NB4 (cell line): Measurements from ENCODE around the gene ATRX.
A peak's percentile ranks its signal among the peaks of the same experiment; 100 is the strongest.

Source experiments
- POLR2A ChIP-seq: IDR thresholded peaks from 2 replicates; pipeline ENCODE4 v1.6.1; 2011; ENCODE audit warnings: mild to moderate bottlenecking; ENCODE audit not compliant: insufficient read length; ENCODE audit errors: extremely low read depth
- TF ChIP-seq, protein P1 (sequence below): IDR thresholded peaks from one replicate; pipeline ENCODE4 v1.5.1; 2012; ENCODE audit warnings: low read depth, low read length
- TF ChIP-seq, protein P2 (sequence below): IDR thresholded peaks from 2 replicates; pipeline ENCODE4 v1.6.1; 2011; ENCODE audit warnings: low read depth, low read length

DNA sequence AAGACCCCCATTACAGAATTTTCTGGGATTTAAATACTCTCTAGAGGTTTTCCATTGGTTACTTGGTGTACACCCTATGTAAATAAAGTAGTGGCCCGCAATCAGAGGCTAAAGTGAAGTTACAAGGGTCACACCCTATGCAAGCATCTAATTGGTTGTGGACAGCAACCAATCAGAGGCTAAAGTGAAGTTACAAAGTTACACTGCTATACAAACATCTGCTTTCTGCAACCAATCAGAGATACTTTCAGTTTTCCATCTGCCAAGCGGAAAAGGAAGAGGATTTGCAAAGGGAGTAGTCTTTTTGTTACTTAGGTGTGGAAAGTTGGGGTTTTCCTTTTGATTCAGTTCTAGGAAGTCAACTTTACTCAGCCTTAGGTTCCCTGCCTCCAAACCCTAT is 2.0 kb upstream of the ATRX start:
- peak; percentile 14 for TF ChIP-seq POLR2A
- TF ChIP-seq, protein P1, sequence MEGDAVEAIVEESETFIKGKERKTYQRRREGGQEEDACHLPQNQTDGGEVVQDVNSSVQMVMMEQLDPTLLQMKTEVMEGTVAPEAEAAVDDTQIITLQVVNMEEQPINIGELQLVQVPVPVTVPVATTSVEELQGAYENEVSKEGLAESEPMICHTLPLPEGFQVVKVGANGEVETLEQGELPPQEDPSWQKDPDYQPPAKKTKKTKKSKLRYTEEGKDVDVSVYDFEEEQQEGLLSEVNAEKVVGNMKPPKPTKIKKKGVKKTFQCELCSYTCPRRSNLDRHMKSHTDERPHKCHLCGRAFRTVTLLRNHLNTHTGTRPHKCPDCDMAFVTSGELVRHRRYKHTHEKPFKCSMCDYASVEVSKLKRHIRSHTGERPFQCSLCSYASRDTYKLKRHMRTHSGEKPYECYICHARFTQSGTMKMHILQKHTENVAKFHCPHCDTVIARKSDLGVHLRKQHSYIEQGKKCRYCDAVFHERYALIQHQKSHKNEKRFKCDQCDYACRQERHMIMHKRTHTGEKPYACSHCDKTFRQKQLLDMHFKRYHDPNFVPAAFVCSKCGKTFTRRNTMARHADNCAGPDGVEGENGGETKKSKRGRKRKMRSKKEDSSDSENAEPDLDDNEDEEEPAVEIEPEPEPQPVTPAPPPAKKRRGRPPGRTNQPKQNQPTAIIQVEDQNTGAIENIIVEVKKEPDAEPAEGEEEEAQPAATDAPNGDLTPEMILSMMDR: no peak
- TF ChIP-seq, protein P2, sequence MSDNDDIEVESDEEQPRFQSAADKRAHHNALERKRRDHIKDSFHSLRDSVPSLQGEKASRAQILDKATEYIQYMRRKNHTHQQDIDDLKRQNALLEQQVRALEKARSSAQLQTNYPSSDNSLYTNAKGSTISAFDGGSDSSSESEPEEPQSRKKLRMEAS: no peak
